ENCODE measurements around the gene FAM200C.

The FAM200C gene

GRCh38 chr5:160348080-160348479 is 51.8 kb downstream of the FAM200C start:
- no peaks in the 10 kb centered on the region for H3K36me3 ChIP-seq (ENCODE audit: low read length)
- no peak overlapping the region for H3K4me3 ChIP-seq (ENCODE audit: insufficient read depth, low read length, poor library complexity, severe bottlenecking)
- H3K9me3 ChIP-seq (ENCODE audit: insufficient read depth, low read length): no peaks in the 10 kb centered on the region
- H3F3A ChIP-seq (ENCODE audit: insufficient read depth): no peaks in the 10 kb centered on the region
- no peak overlapping the region for H2AFZ ChIP-seq (ENCODE audit: low read depth, low read length, severe bottlenecking)
- TF ChIP-seq, protein P1, sequence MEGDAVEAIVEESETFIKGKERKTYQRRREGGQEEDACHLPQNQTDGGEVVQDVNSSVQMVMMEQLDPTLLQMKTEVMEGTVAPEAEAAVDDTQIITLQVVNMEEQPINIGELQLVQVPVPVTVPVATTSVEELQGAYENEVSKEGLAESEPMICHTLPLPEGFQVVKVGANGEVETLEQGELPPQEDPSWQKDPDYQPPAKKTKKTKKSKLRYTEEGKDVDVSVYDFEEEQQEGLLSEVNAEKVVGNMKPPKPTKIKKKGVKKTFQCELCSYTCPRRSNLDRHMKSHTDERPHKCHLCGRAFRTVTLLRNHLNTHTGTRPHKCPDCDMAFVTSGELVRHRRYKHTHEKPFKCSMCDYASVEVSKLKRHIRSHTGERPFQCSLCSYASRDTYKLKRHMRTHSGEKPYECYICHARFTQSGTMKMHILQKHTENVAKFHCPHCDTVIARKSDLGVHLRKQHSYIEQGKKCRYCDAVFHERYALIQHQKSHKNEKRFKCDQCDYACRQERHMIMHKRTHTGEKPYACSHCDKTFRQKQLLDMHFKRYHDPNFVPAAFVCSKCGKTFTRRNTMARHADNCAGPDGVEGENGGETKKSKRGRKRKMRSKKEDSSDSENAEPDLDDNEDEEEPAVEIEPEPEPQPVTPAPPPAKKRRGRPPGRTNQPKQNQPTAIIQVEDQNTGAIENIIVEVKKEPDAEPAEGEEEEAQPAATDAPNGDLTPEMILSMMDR (IDR thresholded peaks at IDR 0.05; ENCODE audit: insufficient read depth, low read length, poor library complexity, severe bottlenecking): no peak
- TF ChIP-seq EZH2phosphoT487 (conservative IDR thresholded peaks at IDR 0.05; ENCODE audit: low read length): no peak
- H4K20me1 ChIP-seq (ENCODE audit: low read depth, low read length): no peaks in the 10 kb centered on the region
- H3K9ac ChIP-seq (ENCODE audit: low read length): no peak overlapping the region
- H3K27ac ChIP-seq (ENCODE audit: low read depth, low read length): no peak overlapping the region
- no peaks in the 10 kb centered on the region for H3K79me2 ChIP-seq (ENCODE audit: insufficient read depth, low read length)
- no peaks in the 10 kb centered on the region for H3K9me2 ChIP-seq (replicated peaks; ENCODE audit: insufficient read depth, low read length)
- no peak overlapping the region for H3K4me2 ChIP-seq (ENCODE audit: low read depth, low read length, poor library complexity, severe bottlenecking)
- no peaks in the 10 kb centered on the region for H3K27me3 ChIP-seq (ENCODE audit: low read length)

GRCh38 chr5:160347448-160347847 is 52.4 kb downstream of the FAM200C start:
- H3K27ac ChIP-seq (ENCODE audit: low read depth, low read length): no peak overlapping the region
- H3K9ac ChIP-seq (ENCODE audit: low read length): no peak overlapping the region
- H3F3A ChIP-seq (ENCODE audit: insufficient read depth): no peaks in the 10 kb centered on the region
- H3K9me2 ChIP-seq (replicated peaks; ENCODE audit: insufficient read depth, low read length): no peaks in the 10 kb centered on the region
- no peak overlapping the region for H3K4me2 ChIP-seq (ENCODE audit: low read depth, low read length, poor library complexity, severe bottlenecking)
- no peaks in the 10 kb centered on the region for H3K36me3 ChIP-seq (ENCODE audit: low read length)
- H3K27me3 ChIP-seq (ENCODE audit: low read length): no peaks in the 10 kb centered on the region
- no peak overlapping the region for H3K4me3 ChIP-seq (ENCODE audit: insufficient read depth, low read length, poor library complexity, severe bottlenecking)
- H3K9me3 ChIP-seq (ENCODE audit: insufficient read depth, low read length): no peaks in the 10 kb centered on the region
- TF ChIP-seq, protein P1 (IDR thresholded peaks at IDR 0.05; ENCODE audit: insufficient read depth, low read length, poor library complexity, severe bottlenecking): no peak
- TF ChIP-seq EZH2phosphoT487 (conservative IDR thresholded peaks at IDR 0.05; ENCODE audit: low read length): no peak
- no peaks in the 10 kb centered on the region for H3K79me2 ChIP-seq (ENCODE audit: insufficient read depth, low read length)
- H2AFZ ChIP-seq (ENCODE audit: low read depth, low read length, severe bottlenecking): no peak overlapping the region
- H4K20me1 ChIP-seq (ENCODE audit: low read depth, low read length): no peaks in the 10 kb centered on the region

Measured in SU-DHL-6 (cell line).